ENCODE data around the gene PTPN12. TPM values are rescaled to one million over a fixed set of nuclear protein-coding genes. Genes with fewer than 3 reads are reported as not detected.
"Not testable (repeated sequence)": the region's sequence is repeated elsewhere in the genome, so short reads cannot be mapped to it uniquely, and the experiment has no call there.

The PTPN12 gene
- total RNA-seq, result 24.9 TPM
- 79.1 TPM for polyA plus RNA-seq
- long read RNA-seq, donor 1, result 0 reads
- long read RNA-seq, donor 2, result 0 reads
- long read RNA-seq, donor 3, partial matches to known transcripts, result 13 of 16 reads
- long read RNA-seq, donor 3, other reads (novel, unspliced or antisense), result 0 of 16 reads
- long read RNA-seq, donor 4, partial matches to known transcripts, result 0 of 3 reads
- long read RNA-seq, donor 4, other reads (novel, unspliced or antisense), result 0 of 3 reads
- long read RNA-seq, donor 5, transcript PTPN12-201 (18 exons, 3,406 nt), result major isoform, 6 of 13 reads
- long read RNA-seq, donor 5, partial matches to known transcripts, result 7 of 13 reads
- long read RNA-seq, donor 5, other reads (novel, unspliced or antisense), result 0 of 13 reads
- long read RNA-seq, donor 6, partial matches to known transcripts, result 14 of 17 reads
- long read RNA-seq, donor 6, other reads (novel, unspliced or antisense), result 0 of 17 reads
- long read RNA-seq, donor 7, partial matches to known transcripts, result 10 of 12 reads
- long read RNA-seq, donor 7, other reads (novel, unspliced or antisense), result 0 of 12 reads
- long read RNA-seq, donor 8, partial matches to known transcripts, result 0 of 1 reads
- long read RNA-seq, donor 8, other reads (novel, unspliced or antisense), result 0 of 1 reads
- long read RNA-seq, donor 9, partial matches to known transcripts, result 0 of 1 reads
- long read RNA-seq, donor 9, other reads (novel, unspliced or antisense), result 0 of 1 reads
- long read RNA-seq, donor 10, partial matches to known transcripts, result 0 of 1 reads
- long read RNA-seq, donor 10, other reads (novel, unspliced or antisense), result 0 of 1 reads

DNA sequence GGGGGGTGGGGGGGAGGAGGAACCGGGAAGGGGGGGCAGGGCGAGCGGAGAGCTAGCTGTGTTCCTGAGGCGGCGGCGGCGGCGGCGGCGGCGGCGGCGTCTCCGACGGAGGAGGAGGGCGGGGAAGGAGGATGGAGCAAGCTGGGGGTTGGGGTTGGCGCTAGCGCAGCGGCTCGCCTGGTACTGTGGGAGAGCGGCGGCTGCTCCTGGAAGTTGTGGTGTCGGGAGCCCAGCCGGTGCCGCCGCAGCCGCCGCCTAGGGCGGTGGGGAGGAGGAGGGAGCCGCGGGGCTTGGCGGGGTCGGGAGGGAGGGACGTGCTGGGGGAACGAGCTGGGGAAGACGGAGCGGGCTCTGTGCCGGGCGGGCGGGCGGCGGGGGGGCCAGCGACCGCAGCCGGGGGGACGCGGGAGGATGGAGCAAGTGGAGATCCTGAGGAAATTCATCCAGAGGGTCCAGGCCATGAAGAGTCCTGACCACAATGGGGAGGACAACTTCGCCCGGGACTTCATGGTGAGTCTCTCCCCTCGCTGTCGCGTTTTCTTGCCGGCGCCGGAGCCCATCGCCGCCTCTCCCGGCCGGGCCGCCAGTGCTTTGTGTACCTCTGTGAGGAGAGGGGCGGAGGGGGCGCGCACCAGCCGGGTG, at the start of gene PTPN12:
TSS of gene PTPN12 (plus strand) at position 160 of the 642 bp plus-strand sequence. CDS start at position 412, 252 bp downstream.
- peak in 5 of 9 donors; percentile 24 to 76 (median 45) for DNase-seq (ENCODE audit: low read depth in 6 of 9, low spot score in 9 of 9)
- Histone ChIP-seq H3K9me3 (ENCODE audit: control insufficient read depth in 2 of 2, insufficient read depth in 1 of 2, low read length in 1 of 2) (no peaks in the 10 kb centered on the region), H3K36me3 (ENCODE audit: control insufficient read depth in 2 of 2, insufficient read depth in 2 of 2, low read length in 1 of 2) (no peaks in the 10 kb centered on the region), H3K4me1 (ENCODE audit: control insufficient read depth in 2 of 2, insufficient read depth in 2 of 2, low read length in 2 of 2) (peaks cover 4 to 19% of the 10 kb centered on the region in 2 donors), H3K27ac (ENCODE audit: low read depth in 1 of 2, low read length in 1 of 2) (peak within 1 kb of the TSS; percentile 86 to 88), H3K4me3 (ENCODE audit: low read length in 2 of 2) (peak within 1 kb of the TSS; percentile 72 to 84), H3K27me3 (ENCODE audit: control insufficient read depth in 2 of 2, insufficient read depth in 1 of 2, low read length in 1 of 2) (no peaks in the 10 kb centered on the region)
- WGBS, result under 1% methylated on average over 64 of the region's 64 CpGs

DNA sequence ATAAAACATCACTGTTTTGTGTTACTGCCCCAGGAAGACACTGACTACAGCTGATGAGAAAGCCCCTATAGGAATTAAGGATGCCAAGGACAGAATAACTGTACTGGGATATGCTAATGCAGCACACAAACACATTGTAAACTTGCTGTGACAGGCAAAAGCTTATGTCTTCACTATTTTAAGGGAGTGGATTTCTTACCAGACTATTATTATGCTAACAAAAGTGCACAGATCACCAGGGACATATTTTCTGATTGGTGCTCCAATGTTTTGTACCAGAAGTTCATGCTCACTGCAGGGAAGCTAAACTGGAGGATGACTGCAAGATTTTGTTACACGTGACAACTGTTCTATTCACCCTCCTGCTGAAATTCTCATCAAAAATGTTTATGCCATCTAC, 48.1 kb upstream of the PTPN12 start:
- H3K27me3 ChIP-seq (ENCODE audit: control insufficient read depth in 2 of 2, insufficient read depth in 1 of 2, low read length in 1 of 2), result no peaks in the 10 kb centered on the region
- 96% methylated on average over 1 of the region's 1 CpG for WGBS
- no peak overlapping the region for H3K4me3 ChIP-seq (ENCODE audit: low read length in 2 of 2)
- H3K9me3 ChIP-seq (ENCODE audit: control insufficient read depth in 2 of 2, insufficient read depth in 1 of 2, low read length in 1 of 2), result peaks cover 0 to 3% of the 10 kb centered on the region in 2 donors
- no peak overlapping the region for H3K27ac ChIP-seq (ENCODE audit: low read depth in 1 of 2, low read length in 1 of 2)
- DNase-seq (ENCODE audit: low read depth in 6 of 9, low spot score in 9 of 9), result no peak
- no peaks in the 10 kb centered on the region for H3K36me3 ChIP-seq (ENCODE audit: control insufficient read depth in 2 of 2, insufficient read depth in 2 of 2, low read length in 1 of 2)
- no peaks in the 10 kb centered on the region for H3K4me1 ChIP-seq (ENCODE audit: control insufficient read depth in 2 of 2, insufficient read depth in 2 of 2, low read length in 2 of 2)

DNA sequence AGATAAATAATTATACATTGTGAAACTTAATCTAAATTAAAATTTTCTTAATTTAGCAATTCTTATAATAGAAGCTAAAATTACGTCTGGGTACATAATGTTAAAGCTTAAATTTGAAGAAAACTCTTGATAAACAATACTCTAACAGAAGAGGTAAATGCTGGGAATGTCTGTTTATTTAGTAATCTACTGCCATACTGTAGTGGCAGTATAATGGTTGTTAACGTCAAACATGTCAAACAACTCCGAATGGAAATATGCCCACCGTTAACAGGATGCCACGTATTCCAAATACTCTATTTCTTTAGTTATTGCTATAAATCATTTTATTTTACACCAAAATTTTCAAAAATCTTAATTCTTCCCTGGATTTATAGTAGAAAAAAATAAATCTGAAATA, 40.0 kb upstream of the PTPN12 start:
- Histone ChIP-seq H3K36me3 (ENCODE audit: control insufficient read depth in 2 of 2, insufficient read depth in 2 of 2, low read length in 1 of 2) (no peaks in the 10 kb centered on the region), H3K27ac (ENCODE audit: low read depth in 1 of 2, low read length in 1 of 2) (no peak overlapping the region), H3K27me3 (ENCODE audit: control insufficient read depth in 2 of 2, insufficient read depth in 1 of 2, low read length in 1 of 2) (no peaks in the 10 kb centered on the region), H3K9me3 (ENCODE audit: control insufficient read depth in 2 of 2, insufficient read depth in 1 of 2, low read length in 1 of 2) (peaks cover 1 to 7% of the 10 kb centered on the region in 2 donors), H3K4me1 (ENCODE audit: control insufficient read depth in 2 of 2, insufficient read depth in 2 of 2, low read length in 2 of 2) (no peaks in the 10 kb centered on the region), H3K4me3 (ENCODE audit: low read length in 2 of 2) (no peak overlapping the region)
- WGBS, result 98% methylated on average over 5 of the region's 5 CpGs
- no peak for DNase-seq (ENCODE audit: low read depth in 6 of 9, low spot score in 9 of 9)

DNA sequence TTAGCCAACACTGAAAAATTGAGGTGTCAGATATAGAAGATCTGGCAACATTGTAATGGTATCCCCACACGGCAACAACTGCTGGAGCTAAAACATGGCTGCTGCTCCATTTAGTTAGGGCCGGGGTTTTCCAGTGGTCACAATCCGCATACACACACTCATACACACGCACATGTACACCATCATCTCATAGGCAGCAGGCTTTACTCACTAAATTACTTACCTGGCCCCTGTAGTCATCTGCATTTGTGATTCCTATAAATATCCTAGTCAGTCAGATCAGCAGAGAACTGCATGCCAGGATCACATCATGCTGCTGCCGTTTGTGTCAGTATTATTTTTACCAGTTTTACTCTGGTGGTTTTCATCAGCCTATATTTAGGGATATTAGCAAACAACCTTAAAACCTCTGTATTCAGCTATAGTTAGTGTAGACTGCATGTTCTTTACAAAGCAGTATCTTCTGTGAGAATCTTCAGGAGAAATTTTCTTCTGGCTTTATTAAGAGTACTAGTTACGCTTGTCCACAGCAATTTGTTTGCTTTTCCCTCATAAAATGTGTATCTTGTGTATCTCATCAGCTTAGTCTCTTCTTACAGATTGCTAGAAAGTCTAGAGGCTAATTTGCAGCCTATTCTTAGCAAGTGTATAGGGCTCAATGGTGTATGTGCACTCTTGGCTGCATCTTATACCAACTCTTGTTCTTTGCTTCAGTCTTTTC, 38.3 kb upstream of the PTPN12 start:
- WGBS, result 96% methylated on average over 6 of the region's 6 CpGs
- H3K27ac ChIP-seq (ENCODE audit: low read depth in 1 of 2, low read length in 1 of 2), result no peak overlapping the region
- H3K27me3 ChIP-seq (ENCODE audit: control insufficient read depth in 2 of 2, insufficient read depth in 1 of 2, low read length in 1 of 2), result no peaks in the 10 kb centered on the region
- no peaks in the 10 kb centered on the region for H3K36me3 ChIP-seq (ENCODE audit: control insufficient read depth in 2 of 2, insufficient read depth in 2 of 2, low read length in 1 of 2)
- DNase-seq (ENCODE audit: low read depth in 6 of 9, low spot score in 9 of 9), result no peak
- H3K4me1 ChIP-seq (ENCODE audit: control insufficient read depth in 2 of 2, insufficient read depth in 2 of 2, low read length in 2 of 2), result no peaks in the 10 kb centered on the region
- peaks cover 1 to 6% of the 10 kb centered on the region in 2 donors for H3K9me3 ChIP-seq (ENCODE audit: control insufficient read depth in 2 of 2, insufficient read depth in 1 of 2, low read length in 1 of 2)
- no peak overlapping the region for H3K4me3 ChIP-seq (ENCODE audit: low read length in 2 of 2)

DNA sequence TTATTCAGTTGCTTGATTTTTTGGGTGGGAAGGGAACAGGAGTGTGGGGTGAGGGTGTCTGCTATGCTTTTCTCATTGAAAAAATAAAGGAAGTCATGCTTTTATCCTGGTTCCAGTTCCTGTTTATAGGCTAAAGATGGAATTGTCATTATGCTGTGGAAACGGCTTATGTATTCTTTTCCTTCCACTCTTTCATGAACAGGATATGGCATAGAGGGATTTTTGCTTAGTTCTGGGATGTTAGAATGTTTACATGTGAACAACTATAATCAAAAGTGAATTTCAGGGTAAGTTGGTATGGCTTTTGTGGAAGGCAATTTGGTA, 35.9 kb upstream of the PTPN12 start:
- no peak for DNase-seq (ENCODE audit: low read depth in 6 of 9, low spot score in 9 of 9)
- WGBS, result 65% methylated on average over 1 of the region's 1 CpG

DNA sequence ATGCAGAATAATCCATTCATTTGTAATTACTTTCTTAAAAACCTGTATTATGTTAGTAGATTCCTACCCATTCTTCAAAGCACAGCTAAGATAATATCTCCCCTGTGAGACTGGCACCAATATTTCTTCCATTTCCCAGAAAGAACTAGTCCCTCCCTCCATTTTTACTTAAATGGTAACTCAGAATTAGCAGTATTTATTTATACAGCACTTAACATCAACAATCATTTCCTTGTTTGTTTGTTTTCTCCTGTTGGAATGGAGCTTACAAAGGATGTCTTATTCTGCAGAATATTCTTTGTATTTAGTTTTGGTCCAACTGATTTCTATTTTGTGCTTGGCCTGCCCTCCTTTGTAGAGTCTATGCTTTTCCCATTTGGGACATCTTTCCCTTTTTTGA, 32.1 kb upstream of the PTPN12 start:
- DNase-seq (ENCODE audit: low read depth in 6 of 9, low spot score in 9 of 9), result no peak
- Histone ChIP-seq H3K27me3 (ENCODE audit: control insufficient read depth in 2 of 2, insufficient read depth in 1 of 2, low read length in 1 of 2) (no peaks in the 10 kb centered on the region), H3K36me3 (ENCODE audit: control insufficient read depth in 2 of 2, insufficient read depth in 2 of 2, low read length in 1 of 2) (no peaks in the 10 kb centered on the region), H3K9me3 (ENCODE audit: control insufficient read depth in 2 of 2, insufficient read depth in 1 of 2, low read length in 1 of 2) (peaks cover 0 to 4% of the 10 kb centered on the region in 2 donors), H3K4me1 (ENCODE audit: control insufficient read depth in 2 of 2, insufficient read depth in 2 of 2, low read length in 2 of 2) (no peaks in the 10 kb centered on the region), H3K27ac (ENCODE audit: low read depth in 1 of 2, low read length in 1 of 2) (no peak overlapping the region), H3K4me3 (ENCODE audit: low read length in 2 of 2) (no peak overlapping the region)

More for the DNA sequence above, 35.9 kb upstream of the PTPN12 start:
- Histone ChIP-seq H3K9me3 (ENCODE audit: control insufficient read depth in 2 of 2, insufficient read depth in 1 of 2, low read length in 1 of 2) (no peaks in the 10 kb centered on the region), H3K27ac (ENCODE audit: low read depth in 1 of 2, low read length in 1 of 2) (no peak overlapping the region), H3K4me3 (ENCODE audit: low read length in 2 of 2) (no peak overlapping the region), H3K4me1 (ENCODE audit: control insufficient read depth in 2 of 2, insufficient read depth in 2 of 2, low read length in 2 of 2) (no peaks in the 10 kb centered on the region), H3K27me3 (ENCODE audit: control insufficient read depth in 2 of 2, insufficient read depth in 1 of 2, low read length in 1 of 2) (no peaks in the 10 kb centered on the region), H3K36me3 (ENCODE audit: control insufficient read depth in 2 of 2, insufficient read depth in 2 of 2, low read length in 1 of 2) (no peaks in the 10 kb centered on the region)

DNA sequence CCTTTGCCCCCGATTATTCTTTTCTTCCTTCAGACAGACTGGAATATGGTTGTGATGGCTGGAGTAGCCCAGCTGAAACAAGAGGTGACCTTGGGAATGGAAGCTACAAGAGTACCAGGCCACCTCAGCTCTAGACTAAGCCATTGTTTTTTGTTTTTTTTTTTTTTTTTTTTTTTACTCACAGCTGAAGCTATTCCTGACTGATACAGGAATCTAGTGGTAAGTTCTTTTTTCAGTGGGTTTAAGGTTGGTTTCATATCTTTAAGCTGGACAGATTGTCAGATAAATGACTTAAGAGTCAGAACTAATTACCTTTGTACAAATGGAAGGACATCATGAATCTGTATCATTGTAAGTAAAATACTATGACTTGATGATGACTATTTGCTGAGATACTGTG, 30.2 kb upstream of the PTPN12 start:
- no peaks in the 10 kb centered on the region for H3K4me1 ChIP-seq (ENCODE audit: control insufficient read depth in 2 of 2, insufficient read depth in 2 of 2, low read length in 2 of 2)
- DNase-seq (ENCODE audit: low read depth in 6 of 9, low spot score in 9 of 9), result no peak
- H3K27ac ChIP-seq (ENCODE audit: low read depth in 1 of 2, low read length in 1 of 2), result no peak overlapping the region
- peaks cover 0 to 4% of the 10 kb centered on the region in 2 donors for H3K9me3 ChIP-seq (ENCODE audit: control insufficient read depth in 2 of 2, insufficient read depth in 1 of 2, low read length in 1 of 2)
- no peaks in the 10 kb centered on the region for H3K36me3 ChIP-seq (ENCODE audit: control insufficient read depth in 2 of 2, insufficient read depth in 2 of 2, low read length in 1 of 2)
- 100% methylated on average over 1 of the region's 1 CpG for WGBS
- no peaks in the 10 kb centered on the region for H3K27me3 ChIP-seq (ENCODE audit: control insufficient read depth in 2 of 2, insufficient read depth in 1 of 2, low read length in 1 of 2)
- no peak overlapping the region for H3K4me3 ChIP-seq (ENCODE audit: low read length in 2 of 2)

DNA sequence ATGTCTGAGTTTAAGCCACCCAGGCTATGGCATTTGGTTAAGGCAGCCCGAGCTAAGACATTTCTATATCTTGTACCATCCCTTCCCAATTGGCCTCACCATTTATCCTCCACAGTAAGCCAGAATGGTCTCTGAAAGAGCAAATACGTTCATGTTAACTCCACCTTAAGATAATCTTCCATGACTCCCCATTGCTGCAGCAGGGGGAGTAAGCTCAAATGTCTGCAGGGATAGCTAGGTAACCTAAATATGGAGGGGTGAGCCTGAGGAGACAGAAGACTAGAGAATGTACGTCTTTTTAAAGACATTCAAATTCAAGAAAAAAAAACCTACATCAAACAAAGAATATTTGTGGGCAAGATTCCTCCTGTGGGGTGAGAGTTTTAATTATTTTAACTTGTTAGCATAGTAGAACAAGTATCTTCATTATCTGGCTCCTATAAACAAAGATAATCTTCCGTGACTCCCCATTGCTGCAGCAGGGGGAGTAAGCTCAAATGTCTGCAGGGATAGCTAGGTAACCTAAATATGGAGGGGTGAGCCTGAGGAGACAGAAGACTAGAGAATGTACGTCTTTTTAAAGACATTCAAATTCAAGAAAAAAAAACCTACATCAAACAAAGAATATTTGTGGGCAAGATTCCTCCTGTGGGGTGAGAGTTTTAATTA, 24.0 kb upstream of the PTPN12 start:
- 92% methylated on average over 3 of the region's 5 CpGs for WGBS
- not testable (repeated sequence) for H3K4me1 ChIP-seq (ENCODE audit: control insufficient read depth in 2 of 2, insufficient read depth in 2 of 2, low read length in 2 of 2); H3K36me3 ChIP-seq (ENCODE audit: control insufficient read depth in 2 of 2, insufficient read depth in 2 of 2, low read length in 1 of 2); DNase-seq (ENCODE audit: low read depth in 6 of 9, low spot score in 9 of 9); H3K27me3 ChIP-seq (ENCODE audit: control insufficient read depth in 2 of 2, insufficient read depth in 1 of 2, low read length in 1 of 2); H3K4me3 ChIP-seq (ENCODE audit: low read length in 2 of 2); H3K9me3 ChIP-seq (ENCODE audit: control insufficient read depth in 2 of 2, insufficient read depth in 1 of 2, low read length in 1 of 2); H3K27ac ChIP-seq (ENCODE audit: low read depth in 1 of 2, low read length in 1 of 2)

All from thymus (tissue), 14 donors.